ENCODE results near the gene NR5A2. TPM values are rescaled to one million over a fixed set of nuclear protein-coding genes. Genes with fewer than 3 reads are reported as not detected.

NR5A2 gene
- total RNA-seq, 1 experiment from 2014 or later: 4.7 TPM

DNA sequence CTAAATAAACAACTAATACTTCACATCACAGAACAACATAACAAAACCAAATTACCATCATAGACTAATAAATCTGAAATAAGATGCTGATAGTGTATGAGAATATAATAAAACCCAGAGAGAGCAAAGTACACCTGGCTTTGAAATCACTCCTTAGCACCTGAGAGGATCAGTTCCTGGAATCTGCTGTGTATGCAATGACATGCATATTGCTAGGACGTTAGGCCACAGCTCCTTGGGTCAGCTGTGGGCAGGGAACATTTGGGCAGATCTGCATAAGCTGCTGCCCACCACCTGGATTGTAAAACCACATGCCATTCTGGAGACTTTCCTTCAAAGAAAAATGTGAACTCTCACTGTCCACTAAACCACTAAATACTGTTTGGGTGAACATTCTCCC is 81.1 kb downstream of the NR5A2 start:
- H3K4me3 Mint-ChIP-seq: no peak overlapping the region
- no CpG with 5 or more reads among the region's 1 CpG for WGBS (ENCODE audit: extremely low coverage, insufficient read length, low lambda C conversion rate)
- Histone ChIP-seq H3K79me1 (ENCODE audit: insufficient read depth, low read depth, low read length, poor library complexity, severe bottlenecking) (no peaks in the 10 kb centered on the region), H4K20me1 (ENCODE audit: control insufficient read depth, insufficient read depth, insufficient read length) (no peaks in the 10 kb centered on the region), H2BK20ac (ENCODE audit: low read depth, low read length, poor library complexity, severe bottlenecking) (no peak overlapping the region), H3K4ac (ENCODE audit: low read depth, low read length) (no peak overlapping the region), H3K4me1 (ENCODE audit: insufficient read depth, low read length) (no peaks in the 10 kb centered on the region), H3K9ac (ENCODE audit: extremely low read depth, insufficient read length, low read length) (no peak overlapping the region), H3K9me3 (ENCODE audit: control insufficient read depth, low read depth, low read length) (no peaks in the 10 kb centered on the region), H2BK12ac (ENCODE audit: insufficient read length, low read depth, low read length) (no peak overlapping the region), H3T11ph (ENCODE audit: low read length) (no peak overlapping the region), H4K8ac (replicated peaks; ENCODE audit: insufficient read length, low read depth, low read length) (no peak overlapping the region), H3K14ac (ENCODE audit: insufficient read depth, low read length) (no peak overlapping the region), H3K23ac (ENCODE audit: insufficient read length, low read depth, low read length) (no peak overlapping the region), H2BK120ac (ENCODE audit: low read depth, low read length, poor library complexity, severe bottlenecking) (no peak overlapping the region), H3K23me2 (ENCODE audit: insufficient read length, low read depth, low read length, poor library complexity, severe bottlenecking) (no peaks in the 10 kb centered on the region), H3K4me2 (ENCODE audit: insufficient read depth, insufficient read length, low read length) (no peak overlapping the region), H3K79me2 (ENCODE audit: insufficient read depth, low read length) (no peaks in the 10 kb centered on the region), H3K18ac (ENCODE audit: insufficient read length, low read depth, low read length) (no peak overlapping the region), H3K56ac (ENCODE audit: insufficient read length, low read depth, low read length) (no peak overlapping the region), H3K27ac (ENCODE audit: insufficient read length, low read depth, low read length) (no peak overlapping the region), H3K27me3 (ENCODE audit: insufficient read depth, low read length) (no peaks in the 10 kb centered on the region), H2BK5ac (ENCODE audit: insufficient read length, low read length) (no peak overlapping the region), H2AFZ (ENCODE audit: low read length) (no peak overlapping the region), H2BK15ac (ENCODE audit: low read depth, low read length) (no peak overlapping the region), H2AK5ac (ENCODE audit: insufficient read length, low read length) (no peak overlapping the region), H4K91ac (ENCODE audit: insufficient read length, low read depth, low read length) (no peak overlapping the region), H4K5ac (ENCODE audit: insufficient read length, low read depth, low read length) (no peak overlapping the region)
- H3K4me1 Mint-ChIP-seq: peaks cover 6 to 13% of the 10 kb centered on the region in 2 experiments
- no peak overlapping the region for H3K27ac Mint-ChIP-seq
- no peaks in the 10 kb centered on the region for H3K27me3 Mint-ChIP-seq (ENCODE audit: low read depth)
- TF ChIP-seq, protein P1, sequence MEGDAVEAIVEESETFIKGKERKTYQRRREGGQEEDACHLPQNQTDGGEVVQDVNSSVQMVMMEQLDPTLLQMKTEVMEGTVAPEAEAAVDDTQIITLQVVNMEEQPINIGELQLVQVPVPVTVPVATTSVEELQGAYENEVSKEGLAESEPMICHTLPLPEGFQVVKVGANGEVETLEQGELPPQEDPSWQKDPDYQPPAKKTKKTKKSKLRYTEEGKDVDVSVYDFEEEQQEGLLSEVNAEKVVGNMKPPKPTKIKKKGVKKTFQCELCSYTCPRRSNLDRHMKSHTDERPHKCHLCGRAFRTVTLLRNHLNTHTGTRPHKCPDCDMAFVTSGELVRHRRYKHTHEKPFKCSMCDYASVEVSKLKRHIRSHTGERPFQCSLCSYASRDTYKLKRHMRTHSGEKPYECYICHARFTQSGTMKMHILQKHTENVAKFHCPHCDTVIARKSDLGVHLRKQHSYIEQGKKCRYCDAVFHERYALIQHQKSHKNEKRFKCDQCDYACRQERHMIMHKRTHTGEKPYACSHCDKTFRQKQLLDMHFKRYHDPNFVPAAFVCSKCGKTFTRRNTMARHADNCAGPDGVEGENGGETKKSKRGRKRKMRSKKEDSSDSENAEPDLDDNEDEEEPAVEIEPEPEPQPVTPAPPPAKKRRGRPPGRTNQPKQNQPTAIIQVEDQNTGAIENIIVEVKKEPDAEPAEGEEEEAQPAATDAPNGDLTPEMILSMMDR (conservative IDR thresholded peaks at IDR 0.05): no peak
- no peak for DNase-seq
- no peaks in the 10 kb centered on the region for H3K9me3 Mint-ChIP-seq
- no peaks in the 10 kb centered on the region for H3K36me3 Mint-ChIP-seq (ENCODE audit: insufficient read depth in 1 of 3, low read depth in 3 of 3)

Data from H9 (cell line).